KMS-11 (cell line): ENCODE measurements around the gene SLC7A7.

Source experiments
- H2AFZ ChIP-seq: fragments of 200-600 bp; sonication (generic); 2 replicates; pipeline ENCODE4 v1.6.1; 2016; ENCODE audit warnings: antibody characterized with exemption, mixed run types, low read depth
- H3K27ac ChIP-seq: fragments of 200-600 bp; sonication (generic); 2 replicates; pipeline ENCODE4 v1.6.1; 2016; ENCODE audit warnings: mild to moderate bottlenecking, mixed run types
- H3K27me3 ChIP-seq: fragments of 200-600 bp; sonication (generic); 2 replicates; pipeline ENCODE4 v1.6.1; 2017; ENCODE audit warnings: mild to moderate bottlenecking, low read depth, mixed run types, moderate library complexity; ENCODE audit not compliant: insufficient read depth
- H3K36me3 ChIP-seq: fragments of 200-600 bp; sonication (generic); 2 replicates; pipeline ENCODE4 v1.6.1; 2017; ENCODE audit warnings: mild to moderate bottlenecking, mixed run types; ENCODE audit not compliant: insufficient read depth
- H3K4me1 ChIP-seq: fragments of 200-600 bp; sonication (generic); 2 replicates; pipeline ENCODE4 v1.6.1; 2016; ENCODE audit warnings: mild to moderate bottlenecking, low read depth, mixed run types; ENCODE audit not compliant: poor library complexity, severe bottlenecking
- H3K4me2 ChIP-seq: fragments of 200-600 bp; sonication (generic); 2 replicates; pipeline ENCODE4 v1.7.0; 2016; ENCODE audit warnings: mild to moderate bottlenecking, mixed run types
- H3K4me3 ChIP-seq: fragments of 200-600 bp; sonication (generic); IDR thresholded peaks from 2 replicates; pipeline ENCODE4 v1.6.1; 2017; ENCODE audit warnings: low read depth, low read length, mixed read lengths; ENCODE audit not compliant: insufficient read depth
- H3K79me2 ChIP-seq: fragments of 200-600 bp; sonication (generic); 2 replicates; pipeline ENCODE4 v1.6.1; 2016; ENCODE audit warnings: low read depth, mixed run types; ENCODE audit not compliant: insufficient read depth
- H3K9ac ChIP-seq: fragments of 200-600 bp; sonication (generic); 2 replicates; pipeline ENCODE4 v1.6.1; 2016; ENCODE audit warnings: mild to moderate bottlenecking, mixed run types
- H4K20me1 ChIP-seq: fragments of 200-600 bp; sonication (generic); 2 replicates; pipeline ENCODE4 v1.6.1; 2016; ENCODE audit warnings: mild to moderate bottlenecking, mixed run types; ENCODE audit not compliant: insufficient read depth
- CTCF ChIP-seq: fragments of 200-600 bp; sonication (generic); conservative IDR thresholded peaks from 2 replicates; pipeline ENCODE4 v1.6.1; 2017; ENCODE audit warnings: low read depth, mild to moderate bottlenecking, antibody characterized with exemption, low read length, moderate library complexity, mixed read lengths

The SLC7A7 gene

GRCh38 chr14:22774011-22774706 lies 41.1 kb downstream of the SLC7A7 start:
- Histone ChIP-seq H2AFZ (no peak overlapping the region), H4K20me1 (no peaks in the 10 kb centered on the region), H3K9ac (no peak overlapping the region), H3K27me3 (no peaks in the 10 kb centered on the region), H3K27ac (no peak overlapping the region), H3K4me3 (no peak overlapping the region), H3K79me2 (peaks cover 6% of the 10 kb centered on the region; the same call in 1 of the 2 replicates), H3K36me3 (peaks cover 13% of the 10 kb centered on the region; the same call in 1 of the 2 replicates), H3K4me1 (peaks cover 12% of the 10 kb centered on the region), H3K4me2 (no peak overlapping the region)
- TF ChIP-seq CTCF, result no peak

GRCh38 chr14:22773162-22774010 lies 41.8 kb downstream of the SLC7A7 start:
- no peak for TF ChIP-seq CTCF
- H3K36me3 ChIP-seq, result peaks cover 13% of the 10 kb centered on the region; the same call in 1 of the 2 replicates
- no peaks in the 10 kb centered on the region for H3K27me3 ChIP-seq
- H3K4me2 ChIP-seq, result no peak overlapping the region
- peaks cover 17% of the 10 kb centered on the region for H3K4me1 ChIP-seq
- peak overlapping the region; percentile 13; the same call in 1 of the 2 replicates for H3K27ac ChIP-seq
- peaks cover 14% of the 10 kb centered on the region; the same call in 1 of the 2 replicates for H3K79me2 ChIP-seq
- no peaks in the 10 kb centered on the region for H4K20me1 ChIP-seq
- no peak overlapping the region for H3K9ac ChIP-seq
- H2AFZ ChIP-seq, result no peak overlapping the region
- H3K4me3 ChIP-seq, result no peak overlapping the region

- peaks cover 20% of the 10 kb centered on the region; the same call in 1 of the 2 replicates for H3K79me2 ChIP-seq
- H3K36me3 ChIP-seq, result peaks cover 13% of the 10 kb centered on the region; the same call in 1 of the 2 replicates
- H3K27me3 ChIP-seq, result no peaks in the 10 kb centered on the region
These were observed 42.5 kb downstream of the SLC7A7 start for GRCh38 chr14:22772725-22773124.

More at GRCh38 chr14:22772725-22773124, 42.5 kb downstream of the SLC7A7 start:
- TF ChIP-seq CTCF, result no peak
- H3K9ac ChIP-seq, result no peak overlapping the region
- no peak overlapping the region for H2AFZ ChIP-seq
- H3K4me1 ChIP-seq, result peaks cover 18% of the 10 kb centered on the region
- no peak overlapping the region for H3K4me3 ChIP-seq
- H3K27ac ChIP-seq, result peak overlapping the region; percentile 13; the same call in 1 of the 2 replicates
- H4K20me1 ChIP-seq, result no peaks in the 10 kb centered on the region
- no peak overlapping the region for H3K4me2 ChIP-seq
